ENCODE results near the gene MED13L. TPM values are rescaled to one million over a fixed set of nuclear protein-coding genes. Genes with fewer than 3 reads are reported as not detected.

Gene MED13L
- total RNA-seq, 1 experiment from 2014 or later, result 80.5 TPM

DNA sequence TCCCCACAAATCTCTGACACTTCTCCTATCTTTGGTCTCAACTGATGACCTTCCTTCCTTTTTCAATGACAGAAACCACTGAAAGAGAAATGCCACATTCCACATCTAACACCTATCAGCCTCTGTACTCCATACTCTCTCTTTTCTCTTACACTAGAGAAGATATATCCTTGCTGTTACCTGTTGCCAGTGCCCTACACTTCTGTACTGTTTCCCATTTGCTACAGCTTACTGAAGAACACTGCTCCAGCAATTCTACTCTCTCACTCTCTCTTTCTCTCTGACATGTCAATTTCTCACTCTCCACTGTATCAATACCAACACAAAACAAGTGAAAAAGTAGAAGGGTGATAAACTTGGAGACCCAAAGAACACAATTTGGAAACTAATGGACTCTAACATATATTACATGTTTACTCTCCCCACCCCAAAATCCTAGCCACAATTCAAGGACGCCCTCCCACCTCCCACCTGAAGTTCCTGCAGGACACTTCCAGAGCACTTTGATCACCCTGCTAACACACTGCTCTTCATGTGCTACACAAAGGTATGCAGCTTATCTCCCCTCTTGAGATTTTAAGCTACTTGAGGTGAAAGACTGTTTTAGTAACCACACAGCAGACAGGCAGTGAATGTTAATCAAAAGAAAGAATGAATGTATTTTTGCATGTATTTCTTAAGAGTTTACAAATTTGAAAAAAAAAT, 95.0 kb downstream of the MED13L start:
- ChIA-PET POLR2A (interaction anchor here (1.1 kb wide), 1 partner anchor 51 kb away, joined by 3 read pairs; no protein-coding TSS in a partner anchor), CTCF (interaction anchor here (1.6 kb wide), 1 partner anchor 11 kb away, joined by 4 read pairs; no protein-coding TSS in a partner anchor)
- Mint-ChIP-seq H3K4me1 (peaks cover 37% of the 10 kb centered on the region), H3K9me3 (no peaks in the 10 kb centered on the region), H3K27ac (peak overlapping the region; percentile 12), H3K36me3 (no peaks in the 10 kb centered on the region), H3K4me3 (no peak overlapping the region), H3K27me3 (ENCODE audit: low read depth) (no peaks in the 10 kb centered on the region)
- TF ChIP-seq OVOL2 (CRISPR knock-in tag; IDR thresholded peaks at IDR 0.05; ENCODE audit: borderline replicate concordance) (no peak), FOXK1 (CRISPR knock-in tag; IDR thresholded peaks at IDR 0.05) (no peak), NFE2L1 (CRISPR knock-in tag; IDR thresholded peaks at IDR 0.05) (no peak), ZNF263 (CRISPR knock-in tag; IDR thresholded peaks at IDR 0.05; ENCODE audit: low read depth) (no peak), ZNF232 (CRISPR knock-in tag; IDR thresholded peaks at IDR 0.05) (no peak), EMX1 (CRISPR knock-in tag; IDR thresholded peaks at IDR 0.05) (no peak), IRF2 (CRISPR knock-in tag; IDR thresholded peaks at IDR 0.05; ENCODE audit: borderline replicate concordance, low read depth) (no peak), FOXP1 (CRISPR knock-in tag; IDR thresholded peaks at IDR 0.05; ENCODE audit: borderline replicate concordance) (no peak)
- TF ChIP-seq, protein P1, sequence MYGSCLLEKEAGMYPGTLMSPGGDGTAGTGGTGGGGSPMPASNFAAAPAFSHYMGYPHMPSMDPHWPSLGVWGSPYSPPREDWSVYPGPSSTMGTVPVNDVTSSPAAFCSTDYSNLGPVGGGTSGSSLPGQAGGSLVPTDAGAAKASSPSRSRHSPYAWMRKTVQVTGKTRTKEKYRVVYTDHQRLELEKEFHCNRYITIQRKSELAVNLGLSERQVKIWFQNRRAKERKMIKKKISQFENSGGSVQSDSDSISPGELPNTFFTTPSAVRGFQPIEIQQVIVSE (CRISPR knock-in tag; IDR thresholded peaks at IDR 0.05; ENCODE audit: borderline replicate concordance), result no peak
- TF ChIP-seq, protein P2, sequence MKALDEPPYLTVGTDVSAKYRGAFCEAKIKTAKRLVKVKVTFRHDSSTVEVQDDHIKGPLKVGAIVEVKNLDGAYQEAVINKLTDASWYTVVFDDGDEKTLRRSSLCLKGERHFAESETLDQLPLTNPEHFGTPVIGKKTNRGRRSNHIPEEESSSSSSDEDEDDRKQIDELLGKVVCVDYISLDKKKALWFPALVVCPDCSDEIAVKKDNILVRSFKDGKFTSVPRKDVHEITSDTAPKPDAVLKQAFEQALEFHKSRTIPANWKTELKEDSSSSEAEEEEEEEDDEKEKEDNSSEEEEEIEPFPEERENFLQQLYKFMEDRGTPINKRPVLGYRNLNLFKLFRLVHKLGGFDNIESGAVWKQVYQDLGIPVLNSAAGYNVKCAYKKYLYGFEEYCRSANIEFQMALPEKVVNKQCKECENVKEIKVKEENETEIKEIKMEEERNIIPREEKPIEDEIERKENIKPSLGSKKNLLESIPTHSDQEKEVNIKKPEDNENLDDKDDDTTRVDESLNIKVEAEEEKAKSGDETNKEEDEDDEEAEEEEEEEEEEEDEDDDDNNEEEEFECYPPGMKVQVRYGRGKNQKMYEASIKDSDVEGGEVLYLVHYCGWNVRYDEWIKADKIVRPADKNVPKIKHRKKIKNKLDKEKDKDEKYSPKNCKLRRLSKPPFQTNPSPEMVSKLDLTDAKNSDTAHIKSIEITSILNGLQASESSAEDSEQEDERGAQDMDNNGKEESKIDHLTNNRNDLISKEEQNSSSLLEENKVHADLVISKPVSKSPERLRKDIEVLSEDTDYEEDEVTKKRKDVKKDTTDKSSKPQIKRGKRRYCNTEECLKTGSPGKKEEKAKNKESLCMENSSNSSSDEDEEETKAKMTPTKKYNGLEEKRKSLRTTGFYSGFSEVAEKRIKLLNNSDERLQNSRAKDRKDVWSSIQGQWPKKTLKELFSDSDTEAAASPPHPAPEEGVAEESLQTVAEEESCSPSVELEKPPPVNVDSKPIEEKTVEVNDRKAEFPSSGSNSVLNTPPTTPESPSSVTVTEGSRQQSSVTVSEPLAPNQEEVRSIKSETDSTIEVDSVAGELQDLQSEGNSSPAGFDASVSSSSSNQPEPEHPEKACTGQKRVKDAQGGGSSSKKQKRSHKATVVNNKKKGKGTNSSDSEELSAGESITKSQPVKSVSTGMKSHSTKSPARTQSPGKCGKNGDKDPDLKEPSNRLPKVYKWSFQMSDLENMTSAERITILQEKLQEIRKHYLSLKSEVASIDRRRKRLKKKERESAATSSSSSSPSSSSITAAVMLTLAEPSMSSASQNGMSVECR (CRISPR knock-in tag; IDR thresholded peaks at IDR 0.05; ENCODE audit: borderline replicate concordance), result no peak
- TF ChIP-seq, protein P3, sequence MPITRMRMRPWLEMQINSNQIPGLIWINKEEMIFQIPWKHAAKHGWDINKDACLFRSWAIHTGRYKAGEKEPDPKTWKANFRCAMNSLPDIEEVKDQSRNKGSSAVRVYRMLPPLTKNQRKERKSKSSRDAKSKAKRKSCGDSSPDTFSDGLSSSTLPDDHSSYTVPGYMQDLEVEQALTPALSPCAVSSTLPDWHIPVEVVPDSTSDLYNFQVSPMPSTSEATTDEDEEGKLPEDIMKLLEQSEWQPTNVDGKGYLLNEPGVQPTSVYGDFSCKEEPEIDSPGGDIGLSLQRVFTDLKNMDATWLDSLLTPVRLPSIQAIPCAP (CRISPR knock-in tag; IDR thresholded peaks at IDR 0.05), result no peak
- TF ChIP-seq, protein P4, sequence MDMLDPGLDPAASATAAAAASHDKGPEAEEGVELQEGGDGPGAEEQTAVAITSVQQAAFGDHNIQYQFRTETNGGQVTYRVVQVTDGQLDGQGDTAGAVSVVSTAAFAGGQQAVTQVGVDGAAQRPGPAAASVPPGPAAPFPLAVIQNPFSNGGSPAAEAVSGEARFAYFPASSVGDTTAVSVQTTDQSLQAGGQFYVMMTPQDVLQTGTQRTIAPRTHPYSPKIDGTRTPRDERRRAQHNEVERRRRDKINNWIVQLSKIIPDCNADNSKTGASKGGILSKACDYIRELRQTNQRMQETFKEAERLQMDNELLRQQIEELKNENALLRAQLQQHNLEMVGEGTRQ (CRISPR knock-in tag; IDR thresholded peaks at IDR 0.05), result no peak
- no peak for DNase-seq (ENCODE audit: low spot score)
- ATAC-seq, result peak; percentile 48

DNA sequence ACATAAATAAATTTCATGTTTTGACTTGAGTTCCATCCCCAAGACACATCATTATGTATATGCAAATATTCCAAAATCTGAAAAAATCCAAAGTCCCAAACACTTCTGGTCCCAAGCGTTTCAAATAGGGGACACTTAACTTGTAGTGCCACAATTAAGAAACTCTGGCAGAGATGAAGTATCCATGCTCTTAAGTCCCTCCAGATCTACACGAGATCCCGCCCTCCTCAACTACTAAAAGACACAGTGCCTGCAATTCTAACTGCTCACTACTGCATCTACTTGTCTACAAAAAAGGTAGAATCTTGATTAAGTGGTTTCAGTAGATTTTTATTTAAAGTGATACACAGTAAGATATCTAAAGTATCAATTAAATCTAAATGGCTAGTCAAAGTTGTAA, 97.0 kb downstream of the MED13L start:
- no peak overlapping the region for H3K27ac Mint-ChIP-seq
- no peak for DNase-seq (ENCODE audit: low spot score)
- H3K36me3 Mint-ChIP-seq, result no peaks in the 10 kb centered on the region
- H3K9me3 Mint-ChIP-seq, result no peaks in the 10 kb centered on the region
- POLR2A ChIA-PET, result no interaction called here
- no peaks in the 10 kb centered on the region for H3K27me3 Mint-ChIP-seq (ENCODE audit: low read depth)
- no peak overlapping the region for H3K4me3 Mint-ChIP-seq
- peaks cover 41% of the 10 kb centered on the region for H3K4me1 Mint-ChIP-seq
- CTCF ChIA-PET, result no interaction called here
- TF ChIP-seq, protein P3 (CRISPR knock-in tag; IDR thresholded peaks at IDR 0.05), result no peak
- TF ChIP-seq, protein P5, sequence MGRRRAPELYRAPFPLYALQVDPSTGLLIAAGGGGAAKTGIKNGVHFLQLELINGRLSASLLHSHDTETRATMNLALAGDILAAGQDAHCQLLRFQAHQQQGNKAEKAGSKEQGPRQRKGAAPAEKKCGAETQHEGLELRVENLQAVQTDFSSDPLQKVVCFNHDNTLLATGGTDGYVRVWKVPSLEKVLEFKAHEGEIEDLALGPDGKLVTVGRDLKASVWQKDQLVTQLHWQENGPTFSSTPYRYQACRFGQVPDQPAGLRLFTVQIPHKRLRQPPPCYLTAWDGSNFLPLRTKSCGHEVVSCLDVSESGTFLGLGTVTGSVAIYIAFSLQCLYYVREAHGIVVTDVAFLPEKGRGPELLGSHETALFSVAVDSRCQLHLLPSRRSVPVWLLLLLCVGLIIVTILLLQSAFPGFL (CRISPR knock-in tag; IDR thresholded peaks at IDR 0.05; ENCODE audit: borderline replicate concordance), result no peak
- TF ChIP-seq CREM (CRISPR knock-in tag; IDR thresholded peaks at IDR 0.05), result no peak
- no peak for TF ChIP-seq TP53 (CRISPR knock-in tag; IDR thresholded peaks at IDR 0.05)
- TF ChIP-seq, protein P1 (CRISPR knock-in tag; IDR thresholded peaks at IDR 0.05; ENCODE audit: borderline replicate concordance), result no peak
- TF ChIP-seq, protein P6, sequence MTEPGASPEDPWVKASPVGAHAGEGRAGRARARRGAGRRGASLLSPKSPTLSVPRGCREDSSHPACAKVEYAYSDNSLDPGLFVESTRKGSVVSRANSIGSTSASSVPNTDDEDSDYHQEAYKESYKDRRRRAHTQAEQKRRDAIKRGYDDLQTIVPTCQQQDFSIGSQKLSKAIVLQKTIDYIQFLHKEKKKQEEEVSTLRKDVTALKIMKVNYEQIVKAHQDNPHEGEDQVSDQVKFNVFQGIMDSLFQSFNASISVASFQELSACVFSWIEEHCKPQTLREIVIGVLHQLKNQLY (CRISPR knock-in tag; IDR thresholded peaks at IDR 0.05), result no peak
- no peak for ATAC-seq

All from WTC11 (cell line).